Activated CD4-positive, alpha-beta memory T cell treated with anti-CD3 and anti-CD28 coated beads for 36 hours (primary cell): ENCODE data around the gene TARBP1. TPM values are rescaled to one million over a fixed set of nuclear protein-coding genes. Genes with fewer than 3 reads are reported as not detected.

Experiments used
- CTCF ChIA-PET: fragments of 350-600 bp; sonication (Branson Sonifier 250); formaldehyde crosslinking; loops from one replicate; lab custom pipeline; 2021; ENCODE audit warnings: antibody characterized with exemption, inconsistent platforms; lab: Charles Lee
- POLR2A ChIA-PET: fragments of 350-600 bp; sonication (Branson Sonifier 250); formaldehyde crosslinking; loops from one replicate; lab custom pipeline; 2021; ENCODE audit warnings: antibody characterized with exemption; lab: Charles Lee
- DNase-seq: peaks from one replicate; pipeline ENCODE4 v3.0.0-alpha.2; 2020
- H3K27ac Mint-ChIP-seq: one replicate; pipeline ENCODE4 v1.8.0; 2021; ENCODE audit warnings: mixed read lengths
- H3K27me3 Mint-ChIP-seq: one replicate; pipeline ENCODE4 v1.8.0; 2021; ENCODE audit warnings: mixed read lengths
- H3K36me3 Mint-ChIP-seq: one replicate; pipeline ENCODE4 v1.8.0; 2021; ENCODE audit warnings: mixed read lengths
- H3K4me1 Mint-ChIP-seq: one replicate; pipeline ENCODE4 v1.8.0; 2021; ENCODE audit warnings: low read depth, mixed read lengths
- H3K4me3 Mint-ChIP-seq: one replicate; pipeline ENCODE4 v1.8.0; 2021; ENCODE audit warnings: mild to moderate bottlenecking, mixed read lengths
- H3K9me3 Mint-ChIP-seq: one replicate; pipeline ENCODE4 v1.8.0; 2021; ENCODE audit warnings: mixed read lengths
- intact Hi-C: fragments of 100-400 bp; cut with micrococcal nuclease; formaldehyde crosslinking; loops from one replicate; pipeline ENCODE4 v1.15.1; 2023
- total RNA-seq, 2 experiments: library from RNA; stranded (reverse); gene quantifications; one replicate each; pipeline ENCODE4 v1.2.3, GENCODE V29; 2021

The TARBP1 gene
- total RNA-seq, 2 experiments from 2014 or later: 28.9 to 30.1 TPM

- Mint-ChIP-seq H3K4me1 (peaks cover 23% of the 10 kb centered on the region), H3K36me3 (peaks cover 46% of the 10 kb centered on the region), H3K4me3 (no peak overlapping the region), H3K9me3 (no peaks in the 10 kb centered on the region), H3K27ac (no peak overlapping the region), H3K27me3 (no peaks in the 10 kb centered on the region)
- no peak for DNase-seq
- CTCF ChIA-PET: interaction anchor here (0.6 kb wide), 1 partner anchor 25 kb away, joined by 3 read pairs; no protein-coding TSS in a partner anchor
- intact Hi-C loops: no loop called here
- POLR2A ChIA-PET: no interaction called here
These were observed 48.3 kb downstream of the TARBP1 start for GRCh38 chr1:234430691-234431090.

- Mint-ChIP-seq H3K4me1 (peaks cover 20% of the 10 kb centered on the region), H3K27ac (no peak overlapping the region), H3K27me3 (no peaks in the 10 kb centered on the region), H3K9me3 (no peaks in the 10 kb centered on the region), H3K4me3 (no peak overlapping the region), H3K36me3 (peaks cover 49% of the 10 kb centered on the region)
- intact Hi-C loops: no loop called here
- CTCF ChIA-PET: no interaction called here
- POLR2A ChIA-PET: no interaction called here
- no peak for DNase-seq
These were observed 49.6 kb downstream of the TARBP1 start for GRCh38 chr1:234429434-234429806.

DNA sequence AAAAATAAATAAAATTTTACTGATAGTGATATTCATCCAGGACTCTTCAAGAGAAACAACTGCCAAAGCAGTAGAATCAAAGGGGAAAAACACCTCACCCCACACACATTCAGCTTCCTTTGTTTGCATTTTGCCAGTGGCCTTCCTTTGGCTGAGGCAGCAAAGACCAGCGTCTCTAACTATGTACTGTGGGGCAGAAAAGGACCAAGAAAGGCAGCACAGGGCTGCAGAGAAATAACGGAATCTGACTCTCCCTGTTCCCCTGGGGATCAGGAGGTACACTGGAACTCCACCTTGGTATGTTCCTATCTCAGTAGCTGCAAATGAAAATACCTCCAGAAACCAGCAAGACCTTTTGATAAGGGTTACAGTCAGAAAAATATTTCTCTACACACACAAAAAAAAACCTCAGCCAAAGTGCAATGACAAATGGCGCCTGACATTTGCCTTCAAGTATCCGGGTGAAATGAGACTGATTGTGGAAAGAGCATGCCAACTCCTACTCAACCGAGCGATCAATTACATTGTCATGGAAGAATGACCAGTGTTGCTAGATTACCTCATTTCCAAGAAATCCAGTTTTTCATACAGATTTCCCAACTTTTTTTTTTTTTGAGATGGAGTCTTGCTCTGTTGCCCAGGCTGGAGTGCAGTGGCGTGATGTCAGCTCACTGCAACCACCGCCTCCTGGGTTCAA is 50.9 kb downstream of the TARBP1 start:
- intact Hi-C loops: no loop called here
- CTCF ChIA-PET: no interaction called here
- DNase-seq: no peak
- POLR2A ChIA-PET: no interaction called here
- Mint-ChIP-seq H3K4me1 (peaks cover 11% of the 10 kb centered on the region), H3K36me3 (peaks cover 49% of the 10 kb centered on the region), H3K27me3 (no peaks in the 10 kb centered on the region), H3K4me3 (no peak overlapping the region), H3K27ac (no peak overlapping the region), H3K9me3 (no peaks in the 10 kb centered on the region)

- Mint-ChIP-seq H3K36me3 (peaks cover 18% of the 10 kb centered on the region), H3K4me1 (peaks cover 9% of the 10 kb centered on the region), H3K4me3 (no peak overlapping the region), H3K9me3 (no peaks in the 10 kb centered on the region), H3K27me3 (no peaks in the 10 kb centered on the region), H3K27ac (no peak overlapping the region)
- CTCF ChIA-PET: no interaction called here
- intact Hi-C loops: no loop called here
- no peak for DNase-seq
- POLR2A ChIA-PET: no interaction called here
These were observed 65.0 kb downstream of the TARBP1 start for GRCh38 chr1:234413990-234414389.

- ChIA-PET POLR2A (no interaction called here), CTCF (no interaction called here)
- no peak overlapping the region for H3K27ac Mint-ChIP-seq
- no peak overlapping the region for H3K4me3 Mint-ChIP-seq
- H3K27me3 Mint-ChIP-seq: no peaks in the 10 kb centered on the region
- H3K36me3 Mint-ChIP-seq: peaks cover 19% of the 10 kb centered on the region
- no peak for DNase-seq
- no peaks in the 10 kb centered on the region for H3K9me3 Mint-ChIP-seq
- H3K4me1 Mint-ChIP-seq: peaks cover 14% of the 10 kb centered on the region
- intact Hi-C loops: no loop called here
These were observed 65.5 kb downstream of the TARBP1 start for GRCh38 chr1:234413485-234413884.

DNA sequence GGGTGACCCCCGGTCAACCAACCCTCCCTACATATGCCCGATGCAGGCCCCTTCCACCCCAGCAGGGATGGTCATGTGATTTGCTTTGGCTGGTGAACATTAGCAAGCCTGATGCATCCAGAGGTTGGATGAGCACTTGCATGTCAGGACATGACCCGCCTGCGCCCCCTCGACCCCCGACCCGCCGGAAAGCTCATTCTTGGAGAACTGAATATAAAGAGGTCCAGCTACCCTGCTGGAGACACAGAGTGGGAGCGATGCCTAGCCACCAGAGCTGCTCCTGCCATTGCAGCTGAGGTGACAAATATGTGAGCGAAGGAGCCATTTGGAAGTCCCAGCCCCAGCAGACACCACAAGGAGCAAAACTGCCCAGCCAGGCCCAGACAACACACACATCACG is 66.1 kb downstream of the TARBP1 start:
- no peaks in the 10 kb centered on the region for H3K9me3 Mint-ChIP-seq
- H3K4me3 Mint-ChIP-seq: no peak overlapping the region
- no peaks in the 10 kb centered on the region for H3K27me3 Mint-ChIP-seq
- H3K4me1 Mint-ChIP-seq: peaks cover 20% of the 10 kb centered on the region
- H3K27ac Mint-ChIP-seq: no peak overlapping the region
- CTCF ChIA-PET: no interaction called here
- no peak for DNase-seq
- intact Hi-C loops: no loop called here
- H3K36me3 Mint-ChIP-seq: peaks cover 20% of the 10 kb centered on the region
- POLR2A ChIA-PET: no interaction called here

DNA sequence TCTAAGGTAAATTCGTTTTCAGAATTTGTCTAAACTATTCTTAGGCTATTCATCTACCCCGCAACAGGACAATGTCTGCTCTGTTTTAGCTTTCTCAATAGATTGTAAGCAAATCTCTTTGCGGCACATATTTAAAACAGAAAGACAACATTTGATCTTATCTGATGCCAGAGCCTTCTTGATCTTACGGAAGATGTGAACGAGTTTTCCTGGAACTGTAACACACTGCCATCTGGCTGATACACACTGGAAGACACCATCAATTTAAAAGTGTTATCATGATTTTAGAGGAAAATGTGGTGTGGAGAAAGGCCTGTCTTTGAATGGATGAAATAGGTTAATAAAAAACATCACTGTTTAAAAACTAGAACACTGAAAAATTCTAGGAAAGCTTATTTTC is 69.7 kb downstream of the TARBP1 start:
- peak overlapping the region; percentile 45 for H3K4me3 Mint-ChIP-seq
- H3K27ac Mint-ChIP-seq: peak overlapping the region; percentile 84
- CTCF ChIA-PET: interaction anchor here (1.6 to 2.7 kb wide), 3 partner anchors 11 to 85 kb away, joined by 7 to 14 read pairs (median 13); partner anchors contain the start of gene COA6
- peak; percentile 29 for DNase-seq
- POLR2A ChIA-PET: interaction anchor here (0.6 to 1.9 kb wide), 2 partner anchors 36 to 840 kb away, joined by 3 to 10 read pairs; partner anchors contain the start of gene COA6
- peaks cover 15% of the 10 kb centered on the region for H3K36me3 Mint-ChIP-seq
- peaks cover 32% of the 10 kb centered on the region for H3K4me1 Mint-ChIP-seq
- H3K9me3 Mint-ChIP-seq: no peaks in the 10 kb centered on the region
- H3K27me3 Mint-ChIP-seq: no peaks in the 10 kb centered on the region
- intact Hi-C loops: loop anchor here (1.0 to 10.0 kb wide), 9 partner anchors 23 to 565 kb away; partner anchors contain the start of gene COA6

DNA sequence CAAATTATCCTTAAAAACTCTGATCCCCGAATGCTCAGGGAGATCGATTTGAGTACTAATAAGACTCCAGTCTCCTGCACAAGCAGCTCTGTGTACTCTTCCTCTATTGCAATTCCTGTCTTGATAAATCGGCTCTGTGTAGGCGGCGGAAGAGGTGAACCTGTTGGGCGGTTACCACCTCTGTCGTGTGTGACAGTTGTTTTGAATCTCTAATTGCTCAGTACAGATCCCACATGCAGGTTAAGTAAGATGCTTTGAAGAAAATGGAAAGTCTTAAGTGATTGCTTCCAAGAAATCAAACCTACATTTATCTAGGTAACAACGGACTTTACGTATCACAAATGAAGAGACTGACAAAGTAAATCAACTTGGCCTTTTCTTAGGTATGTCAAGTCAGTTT is 70.2 kb downstream of the TARBP1 start:
- Mint-ChIP-seq H3K36me3 (peaks cover 14% of the 10 kb centered on the region), H3K4me3 (peak overlapping the region; percentile 45), H3K4me1 (peaks cover 32% of the 10 kb centered on the region), H3K9me3 (no peaks in the 10 kb centered on the region), H3K27ac (peak overlapping the region; percentile 84), H3K27me3 (no peaks in the 10 kb centered on the region)
- intact Hi-C loops: loop anchor here (1.0 to 10.0 kb wide), 10 partner anchors 9 to 566 kb away; partner anchors contain the start of gene COA6
- ChIA-PET POLR2A (interaction anchor here (0.6 to 1.9 kb wide), 2 partner anchors 35 to 841 kb away, joined by 3 to 10 read pairs; partner anchors contain the start of gene COA6), CTCF (interaction anchor here (1.6 to 2.7 kb wide), 3 partner anchors 10 to 85 kb away, joined by 7 to 14 read pairs (median 13); partner anchors contain the start of gene COA6)
- peak; percentile 87 for DNase-seq

DNA sequence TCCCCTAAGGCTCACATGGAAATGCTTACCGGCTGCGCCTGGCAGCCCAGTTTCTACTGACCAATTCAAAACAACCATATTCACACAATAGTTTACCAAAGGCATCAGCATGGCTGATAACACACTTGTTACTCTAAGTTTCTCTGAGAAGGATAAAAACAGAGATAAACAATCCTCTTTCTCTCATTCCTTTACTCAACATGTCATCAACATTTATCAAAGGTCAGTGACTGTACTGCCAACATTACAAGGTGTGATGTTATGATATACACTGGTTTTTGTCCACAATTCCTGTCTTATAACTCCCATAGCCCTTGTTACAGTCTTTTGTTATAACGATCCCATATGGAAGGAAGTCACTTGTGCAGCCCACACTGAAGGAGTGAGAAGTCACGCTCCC is 72.1 kb downstream of the TARBP1 start:
- H3K9me3 Mint-ChIP-seq: no peaks in the 10 kb centered on the region
- peak overlapping the region; percentile 33 for H3K27ac Mint-ChIP-seq
- no peak overlapping the region for H3K4me3 Mint-ChIP-seq
- intact Hi-C loops: loop anchor here (5.0 to 10.0 kb wide), 3 partner anchors 80 to 568 kb away; no protein-coding TSS in a partner anchor
- peaks cover 13% of the 10 kb centered on the region for H3K36me3 Mint-ChIP-seq
- ChIA-PET POLR2A (no interaction called here), CTCF (no interaction called here)
- no peaks in the 10 kb centered on the region for H3K27me3 Mint-ChIP-seq
- H3K4me1 Mint-ChIP-seq: peaks cover 45% of the 10 kb centered on the region
- no peak for DNase-seq

- Mint-ChIP-seq H3K27me3 (no peaks in the 10 kb centered on the region), H3K36me3 (peaks cover 16% of the 10 kb centered on the region), H3K27ac (no peak overlapping the region), H3K4me1 (peaks cover 56% of the 10 kb centered on the region), H3K4me3 (no peak overlapping the region), H3K9me3 (no peaks in the 10 kb centered on the region)
- ChIA-PET POLR2A (no interaction called here), CTCF (no interaction called here)
- intact Hi-C loops: loop anchor here (5.0 to 10.0 kb wide), 3 partner anchors 82 to 569 kb away; no protein-coding TSS in a partner anchor
- no peak for DNase-seq
These were observed 73.3 kb downstream of the TARBP1 start for GRCh38 chr1:234405676-234406075.

DNA sequence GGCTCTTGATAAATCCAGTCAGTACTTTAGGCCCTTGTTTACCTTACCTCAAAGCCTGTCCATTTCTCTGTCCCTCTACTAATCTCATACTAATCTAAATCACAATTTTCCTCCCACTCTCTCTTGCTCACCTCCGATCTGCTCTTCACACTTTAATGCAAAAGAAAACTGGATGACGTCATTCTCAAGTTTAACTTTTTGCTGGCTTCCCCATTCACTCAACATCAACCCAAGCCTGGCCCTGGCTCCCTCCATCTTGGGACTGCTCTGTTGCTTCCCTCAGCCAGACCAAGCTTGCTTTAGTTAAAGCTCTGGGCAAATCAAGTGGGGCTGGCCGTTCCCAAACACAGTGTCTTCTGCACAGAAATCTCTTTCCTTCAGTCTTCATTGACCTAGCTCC is 76.0 kb downstream of the TARBP1 start:
- H3K4me3 Mint-ChIP-seq: no peak overlapping the region
- intact Hi-C loops: loop anchor here (5.0 to 10.0 kb wide), 3 partner anchors 248 to 806 kb away; no protein-coding TSS in a partner anchor
- H3K9me3 Mint-ChIP-seq: no peaks in the 10 kb centered on the region
- no peaks in the 10 kb centered on the region for H3K27me3 Mint-ChIP-seq
- peaks cover 11% of the 10 kb centered on the region for H3K36me3 Mint-ChIP-seq
- ChIA-PET CTCF (no interaction called here), POLR2A (no interaction called here)
- peak overlapping the region; percentile 26 for H3K27ac Mint-ChIP-seq
- peak; percentile 15 for DNase-seq
- peaks cover 59% of the 10 kb centered on the region for H3K4me1 Mint-ChIP-seq

DNA sequence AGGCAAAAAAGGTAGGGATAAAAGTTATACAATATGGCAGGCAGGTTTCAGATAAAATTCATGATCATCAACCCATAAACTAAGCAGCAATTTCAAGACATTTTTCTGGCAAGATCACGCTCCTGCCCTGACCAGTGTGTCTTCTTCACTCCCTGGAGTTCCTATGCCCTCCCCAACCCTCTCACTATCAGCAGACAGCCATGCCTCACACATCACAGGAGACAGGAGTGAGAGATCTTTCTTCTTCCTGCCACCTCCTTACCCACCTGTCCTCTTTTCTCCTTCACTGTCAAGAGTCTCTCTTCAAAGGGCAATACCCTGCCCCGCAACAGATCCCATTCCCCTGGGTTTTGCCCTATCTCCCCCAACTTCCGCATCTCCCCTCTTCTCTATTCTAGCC is 77.3 kb downstream of the TARBP1 start:
- Mint-ChIP-seq H3K36me3 (peaks cover 7% of the 10 kb centered on the region), H3K4me1 (peaks cover 53% of the 10 kb centered on the region), H3K4me3 (peak overlapping the region; percentile 3), H3K27me3 (no peaks in the 10 kb centered on the region), H3K9me3 (no peaks in the 10 kb centered on the region), H3K27ac (peak overlapping the region; percentile 43)
- intact Hi-C loops: loop anchor here (5.0 to 10.0 kb wide), 3 partner anchors 247 to 804 kb away; no protein-coding TSS in a partner anchor
- POLR2A ChIA-PET: no interaction called here
- no peak for DNase-seq
- CTCF ChIA-PET: no interaction called here
